NCI-H1092 (cell line): ENCODE data around the gene BTBD16.

ENCODE experiments used
- DNase-seq: peaks from one replicate; lab custom pipeline; 2025; lab: John Stamatoyannopoulos, UW

Gene BTBD16

DNA sequence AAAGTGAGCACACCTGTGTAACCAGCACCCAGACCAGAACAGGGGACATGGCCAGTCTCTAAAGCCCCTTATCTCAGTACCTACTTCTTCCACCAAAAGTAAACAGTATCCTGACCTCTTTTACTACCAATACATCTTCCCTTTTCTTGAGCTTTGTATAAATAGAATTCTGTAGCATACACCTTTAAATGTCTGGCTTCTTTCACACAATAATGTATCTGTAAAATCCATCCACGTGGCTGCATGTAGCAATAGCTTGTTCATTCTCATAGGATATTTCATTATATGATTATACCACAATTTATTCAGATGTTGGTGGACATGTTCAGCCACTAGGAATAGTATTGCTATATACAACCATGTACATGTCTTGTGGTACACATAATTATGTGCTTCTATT, 40.6 kb downstream of the BTBD16 start:
- no peak for DNase-seq

GRCh38 chr10:122316224-122316884, 45.3 kb downstream of the BTBD16 start:
- DNase-seq: no peak

GRCh38 chr10:122321960-122322359, 50.9 kb downstream of the BTBD16 start:
- no peak for DNase-seq

DNA sequence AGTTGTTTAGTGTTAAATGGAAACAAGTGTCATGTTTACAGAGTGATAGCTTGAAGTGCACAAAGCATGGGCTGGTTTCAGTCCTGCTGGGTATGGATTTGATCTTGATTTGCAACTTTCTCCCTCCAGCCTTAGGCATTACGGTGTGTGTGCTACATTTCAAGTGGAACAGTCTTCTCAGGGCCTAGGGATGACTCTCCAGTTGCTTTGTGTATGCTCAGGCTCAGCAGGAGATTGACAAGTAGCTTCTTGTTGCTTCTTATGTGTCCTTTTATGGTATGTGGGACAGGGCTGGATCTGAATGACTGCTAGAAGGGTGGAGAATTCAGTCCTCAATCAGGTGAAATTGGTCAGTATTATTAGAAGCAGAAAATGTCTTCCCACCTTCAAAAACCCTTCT, 52.1 kb downstream of the BTBD16 start:
- DNase-seq: no peak

- no peak for DNase-seq
These were observed 53.0 kb downstream of the BTBD16 start for GRCh38 chr10:122323941-122324675.

DNA sequence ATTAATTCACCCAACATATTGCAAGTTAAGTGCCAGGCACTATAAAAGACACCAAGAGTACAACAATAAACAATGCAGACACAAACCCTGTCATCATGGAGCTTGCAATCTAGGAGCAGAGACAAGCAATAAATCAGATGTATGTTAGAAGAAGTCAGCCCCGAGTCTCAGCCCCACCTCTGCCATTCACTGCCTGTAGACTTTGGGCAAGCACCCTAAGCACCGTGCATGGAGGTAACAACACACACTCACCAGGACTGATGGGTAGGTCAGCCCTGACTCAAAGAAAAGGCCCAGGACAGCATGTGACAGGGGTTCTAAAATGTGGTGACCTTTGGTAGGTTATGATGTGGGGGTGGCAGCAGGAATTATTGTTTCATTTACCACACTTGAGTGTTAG, 54.1 kb downstream of the BTBD16 start:
- no peak for DNase-seq

DNA sequence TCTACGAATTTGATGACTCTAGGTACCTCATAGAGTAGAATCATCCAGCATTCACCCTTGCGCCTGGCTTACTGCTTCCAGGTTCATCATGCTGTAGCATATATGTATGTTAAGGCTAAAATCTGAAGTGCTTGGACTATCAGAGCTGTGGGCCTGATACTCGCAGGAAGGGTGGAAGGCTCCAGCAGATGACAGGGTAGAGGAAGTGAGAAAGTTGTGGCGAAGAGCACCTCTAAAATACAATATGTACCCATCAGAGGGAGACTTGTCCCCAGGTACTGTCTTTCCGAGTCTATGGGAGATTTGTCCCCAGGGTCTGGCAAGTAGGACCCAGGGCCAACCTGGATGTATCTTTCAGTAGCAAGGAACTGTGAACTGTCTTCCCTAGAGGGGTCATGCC, 55.3 kb downstream of the BTBD16 start:
- DNase-seq: no peak

GRCh38 chr10:122326806-122327205, 55.7 kb downstream of the BTBD16 start:
- no peak for DNase-seq

GRCh38 chr10:122327237-122328206, 56.4 kb downstream of the BTBD16 start:
- no peak for DNase-seq

DNA sequence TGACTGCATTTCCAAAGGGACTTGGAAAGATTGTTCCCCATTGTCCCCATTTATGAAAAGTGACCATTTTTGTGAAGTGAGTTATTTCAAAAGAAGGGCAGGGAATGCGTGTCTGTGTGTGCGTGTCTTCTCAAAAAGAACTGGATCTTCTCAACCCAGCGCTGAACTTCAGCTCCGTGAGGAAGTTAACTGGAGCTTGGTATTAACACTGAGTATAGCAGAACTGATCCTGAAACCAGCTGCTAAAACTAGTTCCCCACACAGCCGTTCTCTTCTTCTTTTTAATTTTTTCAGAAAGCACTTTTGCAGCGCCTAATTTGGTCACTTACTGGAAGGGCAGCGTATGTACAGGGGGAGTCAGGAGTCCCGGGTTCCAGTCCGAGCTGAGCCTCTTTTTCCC, 57.6 kb downstream of the BTBD16 start:
- no peak for DNase-seq

- no peak for DNase-seq
These were observed 58.3 kb downstream of the BTBD16 start for GRCh38 chr10:122329416-122329815.

DNA sequence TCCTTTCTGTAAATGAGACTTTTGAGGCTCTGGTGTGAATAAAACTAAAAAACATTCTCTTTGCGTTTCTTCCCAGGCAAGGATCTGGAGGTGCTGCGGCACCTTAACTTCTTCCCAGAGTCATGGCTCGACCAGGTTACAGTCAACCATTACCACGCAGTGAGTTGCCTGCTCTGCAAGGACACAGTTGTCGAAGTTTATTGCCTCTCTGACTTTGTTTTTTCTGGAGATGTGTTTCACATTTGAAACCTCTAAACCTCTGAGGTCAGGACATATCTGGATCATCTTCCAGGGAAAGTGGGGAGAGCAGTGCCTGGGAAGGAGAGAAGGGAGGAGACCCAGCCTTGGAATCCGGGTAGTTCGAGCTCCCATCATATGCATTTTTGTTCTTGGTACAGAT, 60.0 kb downstream of the BTBD16 start:
- no peak for DNase-seq

DNA sequence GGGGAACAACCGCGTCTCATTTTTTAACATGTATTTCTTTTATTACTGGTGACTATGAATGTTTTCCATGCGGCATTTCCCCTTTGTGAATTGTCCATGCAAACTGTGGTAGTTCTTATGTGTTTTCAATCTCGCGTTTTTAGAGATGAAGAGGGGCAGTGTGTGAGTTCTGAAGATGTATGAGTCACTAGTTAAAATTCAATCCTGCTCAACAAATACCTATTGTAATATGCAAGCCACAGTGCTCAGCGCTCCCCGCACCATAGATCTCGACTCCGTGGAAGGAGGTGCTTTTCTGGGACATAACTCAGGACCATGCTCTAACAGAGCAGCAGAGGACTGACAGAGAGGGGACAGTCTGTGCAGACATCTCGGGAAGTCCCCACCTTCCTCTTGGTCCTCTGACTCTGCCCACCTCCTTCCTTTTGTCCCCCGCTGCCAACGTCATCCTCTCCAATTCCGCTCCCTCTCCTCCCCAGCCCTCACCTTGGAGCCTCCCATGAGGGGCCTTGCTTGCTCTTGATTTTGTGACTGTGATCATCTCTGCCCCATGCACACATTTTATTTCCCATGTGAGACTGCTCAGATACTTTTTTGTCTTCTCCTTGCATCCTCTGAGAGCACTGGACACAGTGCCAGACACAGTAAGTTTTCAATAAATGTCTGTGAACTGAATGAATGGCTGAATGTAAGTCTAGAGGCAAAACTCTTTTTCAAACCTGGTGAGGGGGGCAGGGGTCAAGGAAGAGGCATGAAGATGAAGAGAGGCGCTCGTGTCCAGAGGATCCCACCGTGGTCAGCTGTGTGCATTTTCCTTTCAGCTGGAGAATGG, 60.7 kb downstream of the BTBD16 start:
- no peak for DNase-seq

DNA sequence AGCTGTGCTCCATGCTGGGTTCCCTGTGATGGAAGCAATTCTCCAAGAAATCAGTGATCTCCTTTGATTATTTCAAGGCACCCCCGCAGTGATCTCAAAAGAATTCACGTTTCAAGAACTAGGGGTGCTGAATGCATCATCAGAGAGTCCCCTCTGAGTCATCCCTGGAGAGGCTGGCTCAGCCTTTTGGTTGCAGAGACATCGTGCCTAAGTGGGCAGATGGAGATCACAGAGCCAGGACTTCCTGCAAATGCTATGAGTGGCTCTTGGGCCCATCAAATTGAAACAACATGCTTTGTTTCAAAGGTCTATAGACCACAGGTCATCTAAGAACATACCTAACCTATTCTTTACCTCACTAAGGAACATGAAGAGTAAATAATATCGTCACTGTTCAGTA, 61.9 kb downstream of the BTBD16 start:
- DNase-seq: no peak

- DNase-seq: no peak
These were observed 65.2 kb downstream of the BTBD16 start for GRCh38 chr10:122336332-122336731.

- no peak for DNase-seq
These were observed 65.9 kb downstream of the BTBD16 start for GRCh38 chr10:122336961-122337360.

GRCh38 chr10:122338609-122339441, 67.7 kb downstream of the BTBD16 start:
- DNase-seq: no peak

- no peak for DNase-seq
These were observed 70.2 kb downstream of the BTBD16 start for GRCh38 chr10:122341141-122341810.

- DNase-seq: peak; percentile 20
These were observed 71.4 kb downstream of the BTBD16 start for GRCh38 chr10:122342293-122343134.
